ENCODE data around the gene UBE2E2.

The UBE2E2 gene

GRCh38 chr3:23448998-23449537 is 245.9 kb downstream of the UBE2E2 start:
- TF ChIP-seq CTCF (conservative IDR thresholded peaks at IDR 0.05; ENCODE audit: low read length), result no peak
- no peak for DNase-seq (ENCODE audit: low read depth)
- H3K4me3 ChIP-seq (ENCODE audit: low read length), result no peak overlapping the region

DNA sequence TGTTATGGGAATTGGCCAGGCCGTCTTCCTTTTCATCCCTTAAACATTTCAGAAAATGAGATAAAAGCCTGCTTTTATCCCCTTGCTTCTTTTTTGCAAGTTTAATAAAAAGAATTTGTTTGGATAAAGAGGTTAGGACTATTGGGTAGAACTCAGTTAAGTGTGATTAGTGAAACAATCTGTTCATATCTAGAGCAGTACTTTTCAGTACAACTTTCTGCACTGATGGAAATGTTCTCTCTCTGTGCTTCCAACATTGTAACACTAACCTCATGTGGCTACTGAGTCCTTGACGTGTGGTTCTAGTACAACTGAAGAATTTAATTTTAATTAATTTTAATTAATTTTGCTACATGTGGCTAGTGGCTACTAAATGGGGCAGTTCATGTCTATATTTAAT is 246.9 kb downstream of the UBE2E2 start:
- H3K4me3 ChIP-seq (ENCODE audit: low read length), result no peak overlapping the region
- TF ChIP-seq CTCF (conservative IDR thresholded peaks at IDR 0.05; ENCODE audit: low read length), result no peak
- no peak for DNase-seq (ENCODE audit: low read depth)

- no peak overlapping the region for H3K4me3 ChIP-seq (ENCODE audit: low read length)
- no peak for TF ChIP-seq CTCF (conservative IDR thresholded peaks at IDR 0.05; ENCODE audit: low read length)
- no peak for DNase-seq (ENCODE audit: low read depth)
Measured at GRCh38 chr3:23450806-23451205, 247.7 kb downstream of the UBE2E2 start.

DNA sequence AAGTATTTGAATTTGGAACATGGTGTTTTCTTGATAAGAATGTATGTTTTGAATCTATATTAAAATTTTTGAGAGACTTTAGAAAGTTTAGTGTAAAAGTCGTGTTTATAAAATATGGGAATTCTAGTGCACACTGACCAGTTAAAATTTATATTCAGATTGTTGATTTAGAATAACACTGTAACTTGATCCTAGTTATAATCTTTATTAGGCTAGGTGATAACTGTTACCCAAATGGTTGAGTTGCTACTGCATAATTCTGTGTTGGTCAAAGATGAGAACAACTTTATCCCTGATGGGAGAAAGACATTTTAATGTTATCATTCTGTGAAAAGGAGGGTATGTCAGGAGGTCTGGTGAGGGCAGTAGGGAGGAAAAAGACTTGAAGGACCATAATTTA is 249.3 kb downstream of the UBE2E2 start:
- DNase-seq (ENCODE audit: low read depth), result no peak
- H3K4me3 ChIP-seq (ENCODE audit: low read length), result no peak overlapping the region
- no peak for TF ChIP-seq CTCF (conservative IDR thresholded peaks at IDR 0.05; ENCODE audit: low read length)

GRCh38 chr3:23455084-23455483 is 252.0 kb downstream of the UBE2E2 start:
- peak; percentile 83 for DNase-seq (ENCODE audit: low read depth)
- no peak for TF ChIP-seq CTCF (conservative IDR thresholded peaks at IDR 0.05; ENCODE audit: low read length)
- no peak overlapping the region for H3K4me3 ChIP-seq (ENCODE audit: low read length)

DNA sequence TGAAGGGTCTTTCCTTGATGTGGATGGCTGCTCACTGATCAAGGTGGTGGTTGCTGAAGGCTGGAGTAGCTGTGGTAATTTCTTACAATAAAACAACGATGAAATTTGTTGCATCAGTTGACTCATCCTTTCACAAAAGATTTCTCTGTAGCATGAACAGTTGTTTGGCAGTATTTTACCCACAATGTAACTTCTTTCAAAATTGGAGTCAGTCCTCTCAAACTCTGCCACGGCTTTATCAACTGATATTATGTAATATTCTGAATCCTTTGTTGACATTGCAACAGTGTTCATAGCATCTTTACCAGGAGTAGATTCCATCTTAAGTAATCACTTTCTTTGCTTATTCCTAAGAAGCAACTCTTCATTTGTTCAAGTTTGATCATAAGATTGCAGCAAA is 252.6 kb downstream of the UBE2E2 start:
- DNase-seq (ENCODE audit: low read depth), result peak; percentile 92
- H3K4me3 ChIP-seq (ENCODE audit: low read length), result no peak overlapping the region
- TF ChIP-seq CTCF (conservative IDR thresholded peaks at IDR 0.05; ENCODE audit: low read length), result no peak

DNA sequence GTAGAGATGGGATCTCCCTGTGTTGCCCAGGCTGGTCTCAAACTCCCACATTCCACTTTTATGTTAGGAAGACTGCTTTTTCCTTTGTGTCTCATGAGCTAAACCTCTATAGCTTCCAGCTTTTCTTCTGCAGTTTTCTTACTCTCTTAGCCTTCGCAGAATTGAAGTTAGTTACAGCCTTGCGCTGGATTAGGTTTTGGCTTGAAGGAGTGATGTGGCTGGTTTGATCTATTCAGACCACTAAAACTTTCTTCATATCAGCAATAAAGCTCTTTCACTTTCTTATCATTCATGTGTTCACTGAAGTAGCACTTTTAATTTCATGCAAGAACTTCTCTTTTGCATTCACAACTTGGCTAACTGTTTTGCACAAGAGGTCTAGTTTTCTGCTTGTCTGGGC is 254.6 kb downstream of the UBE2E2 start:
- no peak for DNase-seq (ENCODE audit: low read depth)
- no peak for TF ChIP-seq CTCF (conservative IDR thresholded peaks at IDR 0.05; ENCODE audit: low read length)
- no peak overlapping the region for H3K4me3 ChIP-seq (ENCODE audit: low read length)
